GM12878 (cell line): Measurements from ENCODE around the gene SEPTIN10. TPM values are rescaled to one million over a fixed set of nuclear protein-coding genes. Genes with fewer than 3 reads are reported as not detected.

Source experiments
- ATAC-seq: fragments of 200-7000 bp; cut with Tn5 transposase; 3 replicates; pipeline ENCODE4 v1.9.1; 2020; ENCODE audit warnings: mild to moderate bottlenecking, moderate library complexity
- BruUV-seq: library from RNA; stranded (reverse); fragments of 400-500 nt; replicated peaks from 2 replicates; lab custom pipeline; 2021; lab: Mats Ljungman, UMichigan
- CTCF ChIA-PET: fragments of 300-600 bp; sonication (Branson Sonifier 250); formaldehyde crosslinking; extraction: SDS; loops from one replicate; lab custom pipeline; 2021; ENCODE audit warnings: inconsistent platforms; lab: Yijun Ruan, JAX
- POLR2A ChIA-PET: fragments of 350-600 bp; formaldehyde crosslinking; extraction: SDS; loops from one replicate; lab custom pipeline; 2021; ENCODE audit warnings: inconsistent platforms; lab: Charles Lee
- RAD21 ChIA-PET: fragments of 300-600 bp; sonication (Branson Sonifier 250); formaldehyde crosslinking; loops from one replicate; lab custom pipeline; 2023; ENCODE audit warnings: antibody characterized with exemption; ENCODE audit not compliant: unreplicated experiment; lab: Charles Lee
- SMC1A ChIA-PET: fragments of 300-600 bp; sonication (Branson Sonifier 250); formaldehyde crosslinking; loops from one replicate; lab custom pipeline; 2023; ENCODE audit not compliant: unreplicated experiment, uncharacterized antibody; lab: Charles Lee
- DNase-seq: peaks from one replicate; pipeline ENCODE4 v3.0.0-alpha.2; 2011; ENCODE audit warnings: low read depth, low spot score
- FAIRE-seq: peaks from 3 replicates; lab custom pipeline; 2011; peaks lifted over from hg19 to GRCh38; lab: Jason Lieb, UNC
- H2AFZ ChIP-seq: 2 replicates; pipeline ENCODE4 v1.6.0; 2011; ENCODE audit warnings: low read depth, low read length, control low read depth; ENCODE audit not compliant: control insufficient read depth
- H3K27ac ChIP-seq: 2 replicates; pipeline ENCODE4 v1.5.1; 2011; ENCODE audit warnings: control low read depth; ENCODE audit not compliant: control insufficient read depth, insufficient read depth
- H3K27me3 ChIP-seq, 2 experiments: replicated peaks in 1 of 2; 2 replicates each; pipeline versions ENCODE4 v1.6.0 to v1.6.1; 2011; ENCODE audit warnings: low read length in 1 of 2; ENCODE audit not compliant: control insufficient read depth in 2 of 2, insufficient read depth in 2 of 2
- H3K36me3 ChIP-seq, 2 experiments: 2 replicates each; pipeline ENCODE4 v1.5.1; 2011; ENCODE audit warnings: low read length in 1 of 2; ENCODE audit not compliant: control insufficient read depth in 2 of 2, insufficient read depth in 2 of 2
- H3K4me1 ChIP-seq: 2 replicates; pipeline ENCODE4 v1.6.1; 2011; ENCODE audit warnings: mild to moderate bottlenecking, low read length, moderate library complexity, mixed read lengths; ENCODE audit not compliant: control insufficient read depth, insufficient read depth
- H3K4me2 ChIP-seq: 2 replicates; pipeline ENCODE4 v1.6.0; 2011; ENCODE audit warnings: control low read depth; ENCODE audit not compliant: control insufficient read depth, insufficient read depth
- H3K4me3 ChIP-seq: fragments of 200-600 bp; sonication (generic); 2 replicates; pipeline ENCODE4 v1.5.1; 2016
- H3K79me2 ChIP-seq: 2 replicates; pipeline ENCODE4 v1.6.0; 2011; ENCODE audit warnings: low read length; ENCODE audit not compliant: control insufficient read depth, insufficient read depth
- H3K9ac ChIP-seq: 2 replicates; pipeline ENCODE4 v1.8.0; 2011; ENCODE audit warnings: low read length, control low read depth, mixed read lengths; ENCODE audit not compliant: control insufficient read depth, insufficient read depth
- H3K9me3 ChIP-seq: replicated peaks from 3 replicates; pipeline ENCODE4 v1.5.1; 2011; ENCODE audit warnings: mild to moderate bottlenecking, low read length; ENCODE audit not compliant: control insufficient read depth, insufficient read depth
- H4K20me1 ChIP-seq: 2 replicates; pipeline ENCODE4 v1.6.0; 2011; ENCODE audit not compliant: control insufficient read depth, insufficient read depth
- BACH1 ChIP-seq: fragments of 450-650 bp; IDR thresholded peaks from 2 replicates; pipeline ENCODE4 v1.6.1; 2017; ENCODE audit warnings: mild to moderate bottlenecking, borderline replicate concordance
- EED ChIP-seq: sonication (generic); IDR thresholded peaks from 2 replicates; pipeline ENCODE4 v1.6.1; 2016; ENCODE audit warnings: antibody characterized with exemption, low read depth
- FOXM1 ChIP-seq: IDR thresholded peaks from 2 replicates; pipeline ENCODE4 v1.6.1; 2012; ENCODE audit warnings: low read depth, mild to moderate bottlenecking, inconsistent platforms, low read length, moderate library complexity
- IKZF1 ChIP-seq: fragments of 450-650 bp; conservative IDR thresholded peaks from 2 replicates; pipeline ENCODE4 v1.6.1; 2017; ENCODE audit warnings: antibody characterized with exemption, mild to moderate bottlenecking
- IKZF2 ChIP-seq, 2 experiments: fragments of 450-650 bp; IDR thresholded peaks; 2 replicates each; pipeline ENCODE4 v1.6.1; 2017; ENCODE audit warnings: mild to moderate bottlenecking in 2 of 2, moderate library complexity in 2 of 2
- IRF4 ChIP-seq: IDR thresholded peaks from 2 replicates; pipeline ENCODE4 v1.6.1; 2011; ENCODE audit warnings: low read depth, low read length
- KDM1A ChIP-seq: fragments of 200-600 bp; sonication (generic); IDR thresholded peaks from 2 replicates; pipeline ENCODE4 v1.6.1; 2016; ENCODE audit warnings: borderline replicate concordance
- LARP7 ChIP-seq: fragments of 450-650 bp; IDR thresholded peaks from 2 replicates; pipeline ENCODE4 v1.6.1; 2017; ENCODE audit warnings: mild to moderate bottlenecking
- NFYB ChIP-seq: IDR thresholded peaks from 2 replicates; pipeline ENCODE4 v1.6.1; 2011; ENCODE audit warnings: low read depth, mild to moderate bottlenecking, low read length, improper control_type of control experiment, moderate library complexity; ENCODE audit not compliant: insufficient read depth
- NR2F1 ChIP-seq: fragments of 450-650 bp; conservative IDR thresholded peaks from 2 replicates; pipeline ENCODE4 v1.6.1; 2017; ENCODE audit warnings: mild to moderate bottlenecking
- PKNOX1 ChIP-seq: fragments of 450-650 bp; IDR thresholded peaks from 2 replicates; pipeline ENCODE4 v1.6.1; 2016; ENCODE audit warnings: mild to moderate bottlenecking
- POLR2A ChIP-seq: IDR thresholded peaks from 2 replicates; pipeline ENCODE4 v1.6.1; 2011; ENCODE audit warnings: low read depth, mild to moderate bottlenecking, low read length
- POLR2AphosphoS2 ChIP-seq: IDR thresholded peaks from 2 replicates; pipeline ENCODE4 v1.6.1; 2011; ENCODE audit warnings: low read depth, mild to moderate bottlenecking, low read length, improper control_type of control experiment, moderate library complexity
- SMARCA5 ChIP-seq: fragments of 450-650 bp; IDR thresholded peaks from 2 replicates; pipeline ENCODE4 v1.6.1; 2017; ENCODE audit warnings: mild to moderate bottlenecking
- TCF3 ChIP-seq: IDR thresholded peaks from 2 replicates; pipeline ENCODE4 v1.6.1; 2012; ENCODE audit warnings: low read depth, mild to moderate bottlenecking, low read length, borderline replicate concordance; ENCODE audit not compliant: insufficient read depth
- ZNF24 ChIP-seq: fragments of 450-650 bp; IDR thresholded peaks from 2 replicates; pipeline ENCODE4 v1.6.1; 2017; ENCODE audit warnings: antibody characterized with exemption, mild to moderate bottlenecking
- ZNF274 ChIP-seq: IDR thresholded peaks from one replicate; pipeline ENCODE4 v1.8.0; 2011; ENCODE audit not compliant: insufficient read length, insufficient read depth
- ZNF384 ChIP-seq: IDR thresholded peaks from 2 replicates; pipeline ENCODE4 v1.6.1; 2012; ENCODE audit warnings: low read depth, mild to moderate bottlenecking, low read length, improper control_type of control experiment, borderline replicate concordance
- WGBS: methylation state at CpG from one replicate; pipeline ENCODE4 v1.1.6; 2016; ENCODE audit warnings: low lambda C conversion rate; ENCODE audit not compliant: insufficient replicate concordance, insufficient coverage; ENCODE audit errors: missing lambda C conversion rate; 5-methylcytosine and 5-hydroxymethylcytosine counted together
- in situ Hi-C: fragments of 300-500 bp; cut with MboI; formaldehyde crosslinking; loops from 9 replicates; pipeline ENCODE4 v1.14.3; 2018; ENCODE audit warnings: mixed read lengths
- intact Hi-C: fragments of 100-400 bp; cut with micrococcal nuclease; formaldehyde crosslinking; loops from one replicate; pipeline ENCODE4 v1.14.2; 2022; ENCODE audit not compliant: unreplicated experiment
- polyA plus RNA-seq, 11 experiments: library from polyadenylated mRNA; depleted of rRNA in 4 of 11; unstranded in 6 of 11; stranded (reverse) in 5 of 11; fragments of >200 nt; fragmentation: Nextera tagmentation in 4 of 11; fragmentation: Illumina TruSeq in 1 of 11; extraction: Ambion mirVana in 4 of 11; extraction: Trizol in 1 of 11; gene quantifications; 1 replicate in 1 of 11; 2 replicates in 10 of 11; pipeline versions ENCODE4 v1.2.1 to v1.2.3, GENCODE V29; 2011 to 2016; ENCODE audit warnings: inconsistent platforms in 2 of 11, missing spikeins in 2 of 11, low read depth in 1 of 11
- total RNA-seq, 4 experiments: library from RNA; depleted of rRNA in 3 of 4; stranded (reverse); fragments of >200 nt in 3 of 4; fragmentation: Illumina TruSeq in 1 of 4; extraction: Trizol in 1 of 4; gene quantifications; 2 replicates each; pipeline versions ENCODE4 v1.2.1 to v1.2.3, GENCODE V29; 2013 to 2021
- TF ChIP-seq, protein P1 (sequence below): fragments of 450-650 bp; IDR thresholded peaks from 2 replicates; pipeline ENCODE4 v1.6.1; 2016; ENCODE audit warnings: mild to moderate bottlenecking

Gene SEPTIN10
- total and polyA plus RNA-seq, 10 of the 15 experiments (the other 5 are each of a cell fraction or from before 2014, with no cell fraction given) = 20.2 to 132 (median 62.7) TPM

DNA sequence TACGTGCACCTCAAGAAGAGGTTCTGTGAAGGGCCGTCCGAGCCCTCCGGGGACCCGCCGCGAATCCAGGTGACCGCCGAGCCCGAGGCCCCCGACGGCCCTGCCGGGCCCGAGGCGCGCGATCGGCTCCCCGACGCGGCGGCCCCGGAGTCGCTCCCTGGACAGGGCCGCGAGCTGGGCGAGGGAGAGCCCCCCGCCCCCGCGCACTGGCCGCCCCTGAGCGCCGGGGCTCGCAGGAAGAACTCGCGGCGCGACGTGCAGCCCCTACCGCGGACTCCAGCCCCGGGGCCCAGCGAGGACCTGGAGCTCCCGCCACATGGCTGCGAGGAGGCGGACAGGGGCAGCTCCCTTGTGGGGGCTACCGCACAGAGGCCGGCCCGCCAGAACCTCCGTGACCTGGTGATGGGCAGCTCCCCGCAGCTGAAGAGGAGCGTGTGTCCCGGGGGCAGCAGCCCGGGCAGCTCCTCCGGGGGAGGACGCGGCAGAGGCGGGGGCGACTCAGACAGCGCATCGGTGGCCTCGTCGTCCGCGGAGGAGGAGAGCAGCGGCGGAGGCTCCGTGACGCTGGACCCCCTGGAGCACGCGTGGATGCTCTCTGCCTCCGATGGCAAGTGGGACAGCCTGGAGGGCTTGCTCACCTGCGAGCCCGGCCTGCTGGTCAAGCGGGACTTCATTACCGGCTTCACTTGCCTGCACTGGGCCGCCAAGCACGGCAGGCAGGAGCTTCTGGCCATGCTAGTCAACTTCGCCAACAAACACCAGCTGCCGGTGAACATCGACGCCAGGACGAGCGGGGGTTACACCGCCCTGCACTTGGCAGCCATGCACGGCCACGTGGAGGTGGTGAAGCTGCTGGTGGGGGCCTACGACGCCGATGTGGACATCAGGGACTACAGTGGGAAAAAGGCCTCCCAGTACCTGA lies 1.2 kb upstream of the SEPTIN10 start (continued):
- TF ChIP-seq, protein P1, sequence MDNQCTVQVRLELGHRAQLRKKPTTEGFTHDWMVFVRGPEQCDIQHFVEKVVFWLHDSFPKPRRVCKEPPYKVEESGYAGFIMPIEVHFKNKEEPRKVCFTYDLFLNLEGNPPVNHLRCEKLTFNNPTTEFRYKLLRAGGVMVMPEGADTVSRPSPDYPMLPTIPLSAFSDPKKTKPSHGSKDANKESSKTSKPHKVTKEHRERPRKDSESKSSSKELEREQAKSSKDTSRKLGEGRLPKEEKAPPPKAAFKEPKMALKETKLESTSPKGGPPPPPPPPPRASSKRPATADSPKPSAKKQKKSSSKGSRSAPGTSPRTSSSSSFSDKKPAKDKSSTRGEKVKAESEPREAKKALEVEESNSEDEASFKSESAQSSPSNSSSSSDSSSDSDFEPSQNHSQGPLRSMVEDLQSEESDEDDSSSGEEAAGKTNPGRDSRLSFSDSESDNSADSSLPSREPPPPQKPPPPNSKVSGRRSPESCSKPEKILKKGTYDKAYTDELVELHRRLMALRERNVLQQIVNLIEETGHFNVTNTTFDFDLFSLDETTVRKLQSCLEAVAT = peak; percentile 78

GRCh38 chr2:109613081-109613921 lies 465 bp downstream of the SEPTIN10 start:
- Histone ChIP-seq H2AFZ (no peak overlapping the region; the same call in 1 of the 2 replicates), H3K36me3 (no peaks in the 10 kb centered on the region), H4K20me1 (no peaks in the 10 kb centered on the region), H3K9me3 (peaks cover 3% of the 10 kb centered on the region; the same call in 1 of the 3 replicates), H3K4me1 (no peaks in the 10 kb centered on the region), H3K27ac (peak overlapping the region; percentile 70), H3K4me3 (peak overlapping the region; percentile 62), H3K27me3 (no peaks in the 10 kb centered on the region), H3K9ac (peak overlapping the region; percentile 76), H3K79me2 (peaks cover 44% of the 10 kb centered on the region), H3K4me2 (0 out of 2 replicates have a peak overlapping the region, but pooled peaks have one; percentile 27)
- ChIA-PET CTCF (interaction anchor here (1.0 to 10.3 kb wide), 8 partner anchors 9 to 122 kb away, joined by 3 to 139 read pairs (median 4); no protein-coding TSS in a partner anchor), RAD21 (interaction anchor here (1.0 to 11.1 kb wide), 8 partner anchors 9 to 99 kb away, joined by 3 to 110 read pairs (median 4); no protein-coding TSS in a partner anchor), SMC1A (interaction anchor here (0.6 to 8.8 kb wide), 11 partner anchors 10 to 121 kb away, joined by 3 to 110 read pairs (median 4); no protein-coding TSS in a partner anchor), POLR2A (interaction anchor here (0.7 to 1.6 kb wide), 6 partner anchors 14 to 410 kb away, joined by 3 to 7 read pairs (median 5); no protein-coding TSS in a partner anchor)
- in situ Hi-C loops = no loop called here
- peak; percentile 63 for ATAC-seq
- no peak for FAIRE-seq
- WGBS = 46% methylated on average over 54 of the region's 82 CpGs
- no peak for DNase-seq
- BruUV-seq = no TSS peak
- intact Hi-C loops = loop anchor here (1.0 to 5.0 kb wide), 3 partner anchors 23 to 122 kb away; no protein-coding TSS in a partner anchor
- TF ChIP-seq ZNF274 (no peak), TCF3 (no peak), PKNOX1 (no peak), KDM1A (no peak), BACH1 (no peak), NFYB (no peak), IKZF2 (IDR thresholded peaks at IDR 0.05) (peak; percentile 34 to 40; a peak in 2 of 4 replicates), LARP7 (no peak; the same call in 1 of the 2 replicates), POLR2AphosphoS2 (0 out of 2 replicates have a peak, but pooled peaks have one; percentile 20), ZNF24 (0 out of 2 replicates have a peak, but pooled peaks have one; percentile 14), ZNF384 (no peak), SMARCA5 (0 out of 2 replicates have a peak, but pooled peaks have one; percentile 30), IKZF1 (peak; percentile 26; the same call in 1 of the 2 replicates), IRF4 (no peak), EED (no peak), POLR2A (peak; percentile 76), NR2F1 (peak; percentile 58), FOXM1 (no peak)
